ENCODE data around the gene MDFIC. TPM values are rescaled to one million over a fixed set of nuclear protein-coding genes. Genes with fewer than 3 reads are reported as not detected.

Gene MDFIC
- polyA plus RNA-seq, 10 donors, result 25.4 to 44.9 (median 33.9) TPM

- peak in 1 of 3 donors; percentile 52 for DNase-seq
Measured at GRCh38 chr7:115032715-115033703, 111.1 kb downstream of the MDFIC start.

DNA sequence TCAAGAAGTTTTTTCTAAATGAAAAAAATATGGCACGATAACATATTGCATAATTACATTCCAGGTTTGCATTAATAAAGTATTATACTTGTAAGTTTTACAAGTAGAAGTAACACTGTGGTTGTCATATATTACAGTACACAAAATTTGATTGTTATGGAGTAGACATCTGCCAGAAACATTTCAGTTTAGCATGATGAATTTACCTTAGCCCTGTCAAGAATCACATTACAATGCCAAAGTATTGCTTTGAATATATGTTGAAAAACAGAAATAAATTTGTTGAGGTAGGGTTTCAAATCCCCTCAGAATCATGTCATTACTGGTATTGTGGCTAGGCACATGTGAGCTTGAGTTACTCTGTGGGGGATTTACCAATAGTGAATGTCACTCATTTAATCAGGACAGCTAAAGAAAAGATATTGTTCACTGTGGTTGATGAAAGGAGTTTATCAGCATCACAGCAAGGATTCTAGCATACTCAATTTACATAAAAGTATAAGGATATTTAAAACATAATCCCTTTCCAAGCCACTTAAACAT lies 112.1 kb downstream of the MDFIC start:
- DNase-seq, result no peak

- DNase-seq, result no peak
Measured at GRCh38 chr7:115034515-115034914, 112.6 kb downstream of the MDFIC start.

DNA sequence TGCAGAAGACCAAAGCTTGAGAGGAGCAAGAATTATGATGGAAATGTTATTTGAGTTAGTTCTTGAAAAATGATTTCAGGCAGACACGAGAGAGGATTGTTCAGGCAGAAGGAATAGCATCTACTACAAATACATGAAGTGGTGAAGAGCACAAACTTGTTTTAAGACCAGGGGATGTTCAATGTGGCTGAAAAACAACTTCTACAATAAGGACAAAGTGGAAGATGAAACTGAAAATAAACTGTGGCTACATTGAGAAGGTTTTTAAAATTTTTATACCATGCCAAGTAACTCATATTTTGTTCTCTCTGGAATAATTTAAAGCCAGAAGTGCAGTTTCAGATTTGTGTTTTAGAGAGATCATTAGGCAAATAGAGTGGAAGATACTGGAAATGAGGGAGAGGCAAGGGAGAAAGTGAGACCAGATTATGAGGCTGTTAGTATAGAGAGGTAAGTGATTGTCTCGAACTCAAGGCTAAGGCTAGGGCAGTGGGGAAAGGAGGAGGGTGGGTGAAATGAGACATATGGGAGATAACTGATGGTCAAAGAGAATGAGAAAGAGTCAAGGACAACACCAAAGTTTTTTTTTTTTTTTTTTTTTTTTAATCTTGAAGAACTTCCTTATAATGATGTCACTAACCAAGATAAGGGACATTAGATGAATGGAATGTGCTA lies 115.4 kb downstream of the MDFIC start:
- DNase-seq, result peak in 1 of 3 donors; percentile 15

GRCh38 chr7:115038158-115038557 lies 116.3 kb downstream of the MDFIC start:
- DNase-seq, result no peak

DNA sequence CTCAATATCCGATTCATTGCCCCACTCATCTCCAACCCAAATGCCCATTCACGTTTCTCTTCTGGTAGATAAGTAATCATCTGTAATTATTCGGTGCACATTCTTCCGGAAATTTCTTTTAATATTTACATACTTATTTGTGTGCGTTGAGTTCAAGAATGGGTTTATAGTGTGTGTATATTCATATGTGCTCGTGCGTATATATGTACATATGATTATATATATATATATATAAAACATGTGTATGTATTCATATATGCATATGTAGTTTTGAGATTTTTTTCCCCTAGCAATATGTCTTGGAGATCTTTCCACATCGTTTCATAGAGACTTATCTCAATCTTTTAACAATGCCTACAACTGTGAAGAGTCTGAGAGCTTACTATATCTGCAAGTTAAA lies 118.2 kb downstream of the MDFIC start:
- no peak for DNase-seq

GRCh38 chr7:115040495-115040894 lies 118.6 kb downstream of the MDFIC start:
- DNase-seq, result no peak

DNA sequence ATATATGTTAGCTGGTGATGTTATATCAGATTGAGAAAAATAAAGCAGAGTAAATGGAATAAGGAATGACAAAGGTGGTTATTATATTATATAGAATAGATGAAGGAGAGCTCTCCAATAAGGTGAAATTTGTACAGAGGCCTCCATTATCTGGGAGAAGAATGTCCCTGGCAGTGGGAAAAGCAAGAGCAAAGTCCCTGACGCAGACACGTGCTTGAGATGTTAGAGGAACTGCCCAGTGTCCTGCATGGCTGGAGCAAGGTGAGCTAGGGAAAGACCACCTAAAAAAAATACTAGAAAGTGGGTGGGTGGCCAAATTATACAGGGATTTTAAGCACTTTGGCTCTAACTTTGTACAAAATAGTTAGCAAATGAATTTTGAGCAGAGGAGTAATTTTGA lies 120.7 kb downstream of the MDFIC start:
- DNase-seq, result no peak

DNA sequence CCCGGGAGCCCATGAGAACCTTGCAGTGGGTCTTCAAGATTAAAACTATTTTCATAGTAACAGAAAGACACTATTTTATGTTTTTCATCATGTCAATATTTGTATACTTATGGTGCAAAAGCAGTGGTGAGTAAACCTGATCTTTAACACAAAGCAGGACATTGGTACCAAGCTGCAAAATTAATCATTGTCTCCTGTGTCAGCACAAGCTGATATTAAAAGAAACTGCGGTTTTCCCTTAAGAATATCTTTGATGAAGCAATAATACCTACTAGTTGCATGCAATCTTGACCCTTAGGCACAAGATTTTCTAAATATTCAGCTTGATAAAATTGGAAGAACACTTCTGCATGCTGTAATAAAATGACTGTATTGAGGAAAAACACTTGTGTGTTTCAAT lies 121.7 kb downstream of the MDFIC start:
- no peak for DNase-seq

- no peak for DNase-seq
Measured at GRCh38 chr7:115044224-115044623, 122.3 kb downstream of the MDFIC start.

GRCh38 chr7:115047958-115048720 lies 126.2 kb downstream of the MDFIC start:
- DNase-seq, result no peak

GRCh38 chr7:115052706-115053105 lies 130.8 kb downstream of the MDFIC start:
- no peak for DNase-seq

DNA sequence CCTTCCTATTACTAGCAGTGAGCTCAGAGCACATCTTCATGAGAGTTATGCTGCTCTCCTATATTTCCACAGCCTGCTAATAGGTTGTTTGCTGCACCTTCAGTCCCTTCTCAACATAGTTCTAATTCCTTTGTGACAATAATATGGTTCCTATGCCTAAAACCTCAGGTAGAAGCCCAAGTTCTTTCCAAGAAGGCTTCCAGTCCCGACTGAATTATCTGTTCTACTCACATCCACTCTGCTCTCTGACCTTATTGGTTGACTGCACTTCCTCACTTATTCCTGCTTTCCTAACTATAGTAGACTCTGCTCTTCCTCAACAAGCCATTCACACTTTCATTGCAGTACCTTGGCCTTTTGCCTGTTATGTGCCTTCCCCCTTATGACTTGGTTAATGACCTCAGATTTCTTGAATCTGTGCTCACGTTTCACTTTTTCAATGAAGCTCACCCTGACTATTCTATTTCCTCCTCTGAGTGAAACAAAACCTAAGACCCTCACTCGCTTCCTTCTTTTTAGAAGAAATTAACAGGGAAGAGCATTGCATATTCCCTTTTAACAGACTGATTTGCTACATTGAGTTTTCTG lies 132.7 kb downstream of the MDFIC start:
- DNase-seq, result no peak

DNA sequence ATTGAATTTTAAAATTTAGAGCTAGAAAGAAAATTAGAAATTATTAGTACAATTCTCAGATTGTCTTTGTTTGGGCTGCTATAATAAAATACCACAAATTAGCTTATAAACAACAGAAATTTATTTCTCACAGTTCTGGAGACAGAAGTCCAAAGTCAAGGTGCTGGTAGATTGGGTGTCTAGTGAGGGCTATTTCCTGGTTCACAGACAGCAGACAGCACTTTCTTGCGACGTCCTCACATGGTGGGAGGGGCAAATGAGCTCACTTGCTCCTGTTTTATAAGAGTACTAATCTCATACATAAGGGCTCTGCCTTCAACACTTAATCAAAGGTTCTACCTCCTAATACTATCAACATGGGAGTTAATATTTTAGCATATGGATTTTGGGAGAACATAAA lies 134.1 kb downstream of the MDFIC start:
- no peak for DNase-seq

- DNase-seq, result no peak
Measured at GRCh38 chr7:115058726-115059125, 136.8 kb downstream of the MDFIC start.

GRCh38 chr7:115059321-115059720 lies 137.4 kb downstream of the MDFIC start:
- no peak for DNase-seq

- DNase-seq, result no peak
Measured at GRCh38 chr7:115060095-115060870, 138.4 kb downstream of the MDFIC start.

- no peak for DNase-seq
Measured at GRCh38 chr7:115066050-115066449, 144.2 kb downstream of the MDFIC start.

GRCh38 chr7:115066634-115067033 lies 144.7 kb downstream of the MDFIC start:
- DNase-seq, result no peak

DNA sequence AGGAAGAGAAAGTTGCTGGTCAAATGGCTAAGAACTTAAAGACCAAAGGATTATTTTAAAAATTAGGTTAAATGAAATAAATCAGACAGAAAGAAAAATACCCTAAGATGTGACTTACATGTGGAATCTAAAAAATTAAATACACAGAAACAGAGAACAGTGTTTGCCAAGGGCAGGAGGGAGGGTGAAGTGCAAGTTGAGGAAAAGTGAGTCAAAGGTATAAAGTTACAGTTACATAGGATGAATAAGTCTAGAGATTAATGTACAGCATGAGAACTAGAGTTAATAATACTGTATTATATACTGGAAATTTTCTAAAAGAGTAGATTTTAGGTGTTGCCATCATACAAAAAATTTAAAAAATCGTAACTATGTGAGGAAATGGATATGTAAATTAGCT lies 146.3 kb downstream of the MDFIC start:
- DNase-seq, result no peak

Data from muscle of back (tissue), 11 donors.